NCI-H1694 treated with DMSO at 0.1 percent for 48 hours (cell line): ENCODE measurements around the gene PRKAR1B.
"Not testable (repeated sequence)": the region's sequence is repeated elsewhere in the genome, so short reads cannot be mapped to it uniquely, and the experiment has no call there.

Experiments
- DNase-seq: peaks from one replicate; lab custom pipeline; 2025; lab: John Stamatoyannopoulos, UW

PRKAR1B gene

GRCh38 chr7:619368-619840 lies 107.7 kb downstream of the PRKAR1B start:
- DNase-seq, result no peak

- DNase-seq, result no peak
These were observed 108.3 kb downstream of the PRKAR1B start for GRCh38 chr7:618539-619367.

- no peak for DNase-seq
These were observed 109.2 kb downstream of the PRKAR1B start for GRCh38 chr7:617614-618538.

GRCh38 chr7:613442-614140 lies 113.5 kb downstream of the PRKAR1B start:
- no peak for DNase-seq

DNA sequence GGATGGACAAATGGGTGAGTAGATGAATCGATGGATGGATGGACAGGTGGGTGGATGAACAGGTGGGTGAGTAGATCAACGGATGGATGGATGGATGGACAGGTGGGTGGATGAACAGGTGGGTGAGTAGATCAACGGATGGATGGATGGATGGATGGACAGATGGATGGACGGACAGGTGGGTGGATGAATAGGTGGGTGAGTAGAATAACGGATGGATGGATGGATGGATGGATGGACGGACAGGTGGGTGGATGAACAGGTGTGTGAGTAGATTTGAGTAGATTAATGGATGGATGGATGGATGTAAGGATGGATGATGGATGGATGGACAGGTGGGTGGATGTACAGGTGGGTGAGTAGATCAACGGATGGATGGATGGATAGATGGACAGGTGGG lies 115.2 kb downstream of the PRKAR1B start:
- not testable (repeated sequence) for DNase-seq

DNA sequence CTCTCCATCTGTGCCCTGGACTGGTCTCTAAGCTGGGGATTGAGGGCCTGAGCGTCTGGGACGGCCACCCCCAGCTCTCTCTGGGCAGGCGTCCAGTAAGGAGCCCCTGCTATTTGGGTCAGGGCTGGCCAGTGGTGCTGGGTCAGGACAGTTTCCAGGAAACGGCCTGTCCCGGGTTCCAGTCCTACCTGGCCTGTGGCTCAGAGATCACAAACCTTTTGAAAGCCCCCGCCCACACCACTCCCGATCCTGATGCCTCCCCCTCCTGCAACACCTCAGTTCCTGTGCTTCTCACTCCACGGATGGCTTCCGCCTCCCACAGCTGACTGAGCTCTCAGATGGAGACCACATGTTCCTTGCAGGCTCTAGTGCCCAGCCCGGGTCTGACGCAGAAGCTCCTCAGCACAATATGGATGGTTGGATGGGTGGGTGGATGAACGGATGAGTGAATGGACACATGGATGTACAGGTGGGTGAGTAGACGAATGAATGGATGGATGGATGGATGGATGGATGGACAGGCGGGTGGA lies 115.7 kb downstream of the PRKAR1B start:
- DNase-seq, result no peak

DNA sequence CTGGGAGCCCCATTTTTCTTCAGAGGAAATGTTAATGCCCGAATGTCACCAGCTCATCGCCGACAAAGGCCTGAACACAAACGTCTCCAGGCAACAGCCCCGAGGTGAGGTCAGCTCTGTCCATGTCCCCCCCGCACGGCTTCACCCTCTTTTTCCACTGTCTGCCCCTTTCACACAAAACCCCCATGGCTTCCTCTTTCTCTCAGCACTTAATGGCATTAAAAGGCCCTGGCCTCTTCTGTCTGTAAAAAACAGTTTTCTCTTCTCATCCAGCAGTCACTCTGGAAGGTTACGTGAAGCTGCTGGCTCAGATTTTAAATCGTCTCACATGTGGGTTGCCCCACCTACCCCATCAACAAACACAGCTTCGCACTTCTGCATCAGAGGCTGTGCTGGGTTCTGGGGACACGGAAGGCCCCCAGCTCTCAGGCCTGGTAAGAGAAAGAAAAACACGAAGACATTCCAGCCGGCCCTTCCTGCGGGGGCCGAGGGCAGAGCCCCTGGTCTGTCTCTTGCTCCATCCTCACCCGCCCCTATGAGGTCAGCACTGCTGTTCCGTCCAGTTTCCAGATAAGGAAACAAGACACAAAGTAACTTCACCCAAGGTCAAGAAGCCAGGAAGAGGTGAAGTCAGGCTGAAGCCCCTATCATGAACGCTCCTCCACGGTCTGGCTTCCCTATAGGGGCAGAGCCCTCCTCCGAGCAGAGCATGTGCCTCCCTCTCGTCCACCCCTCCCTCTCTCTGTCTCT lies 116.4 kb downstream of the PRKAR1B start:
- no peak for DNase-seq

- DNase-seq, result no peak
These were observed 116.9 kb downstream of the PRKAR1B start for GRCh38 chr7:610141-610530.

GRCh38 chr7:609365-609764 lies 117.7 kb downstream of the PRKAR1B start:
- no peak for DNase-seq

DNA sequence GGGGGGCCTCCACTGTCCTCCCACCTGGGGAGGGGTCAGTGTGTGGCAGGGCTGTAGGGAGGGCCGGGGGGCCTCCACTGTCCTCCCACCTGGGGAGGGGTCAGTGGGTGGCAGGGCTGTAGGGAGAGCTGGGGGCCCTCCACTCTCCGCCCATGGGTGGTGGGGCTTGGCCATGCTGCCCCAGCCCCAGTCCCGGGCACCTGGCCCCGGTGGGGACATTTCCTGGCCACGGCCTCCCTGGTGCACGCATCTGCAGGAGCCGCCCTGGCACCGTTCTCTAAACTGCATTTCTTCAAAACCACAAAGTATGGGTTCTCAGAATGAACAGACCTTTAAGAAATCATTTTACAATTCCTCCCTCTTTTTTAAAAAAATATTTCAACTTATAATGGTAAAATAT lies 118.1 kb downstream of the PRKAR1B start:
- DNase-seq, result no peak

DNA sequence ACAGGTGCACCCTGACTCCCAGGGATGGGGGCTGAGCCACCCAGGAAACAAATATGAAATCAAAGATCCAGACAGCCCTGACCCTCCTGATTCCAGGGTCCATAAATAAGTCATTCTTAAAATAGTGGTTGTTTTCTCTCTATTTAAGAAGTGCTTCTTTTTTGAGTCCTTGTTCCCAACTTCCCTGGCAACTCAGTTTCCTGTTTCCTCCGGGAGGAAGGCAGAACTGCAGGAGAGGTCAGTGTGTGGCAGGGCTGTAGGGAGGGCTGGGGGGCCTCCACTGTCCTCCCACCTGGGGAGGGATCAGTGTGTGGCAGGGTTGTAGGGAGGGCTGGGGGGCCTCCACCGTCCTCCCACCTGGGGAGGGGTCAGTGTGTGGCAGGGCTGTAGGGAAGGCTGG lies 118.7 kb downstream of the PRKAR1B start:
- DNase-seq, result no peak

DNA sequence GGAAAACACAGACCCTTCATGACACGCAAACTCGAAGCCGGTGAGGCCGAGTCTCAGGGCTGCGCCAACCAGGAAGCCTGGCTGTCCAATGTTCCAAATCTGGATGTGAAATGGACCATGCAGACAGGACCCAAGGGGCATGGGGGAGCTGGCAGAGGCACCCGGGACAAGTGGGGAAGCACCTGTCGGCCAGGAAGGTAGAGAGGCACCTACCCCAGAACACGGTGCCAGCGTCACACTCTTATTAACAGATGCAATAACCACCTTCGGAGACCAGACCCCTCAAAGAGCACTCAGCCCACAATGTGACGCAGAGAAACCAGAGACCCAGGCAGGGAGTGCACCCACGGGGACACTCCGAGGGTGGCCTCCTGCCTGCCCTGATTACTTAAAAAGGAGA lies 119.1 kb downstream of the PRKAR1B start:
- DNase-seq, result no peak

DNA sequence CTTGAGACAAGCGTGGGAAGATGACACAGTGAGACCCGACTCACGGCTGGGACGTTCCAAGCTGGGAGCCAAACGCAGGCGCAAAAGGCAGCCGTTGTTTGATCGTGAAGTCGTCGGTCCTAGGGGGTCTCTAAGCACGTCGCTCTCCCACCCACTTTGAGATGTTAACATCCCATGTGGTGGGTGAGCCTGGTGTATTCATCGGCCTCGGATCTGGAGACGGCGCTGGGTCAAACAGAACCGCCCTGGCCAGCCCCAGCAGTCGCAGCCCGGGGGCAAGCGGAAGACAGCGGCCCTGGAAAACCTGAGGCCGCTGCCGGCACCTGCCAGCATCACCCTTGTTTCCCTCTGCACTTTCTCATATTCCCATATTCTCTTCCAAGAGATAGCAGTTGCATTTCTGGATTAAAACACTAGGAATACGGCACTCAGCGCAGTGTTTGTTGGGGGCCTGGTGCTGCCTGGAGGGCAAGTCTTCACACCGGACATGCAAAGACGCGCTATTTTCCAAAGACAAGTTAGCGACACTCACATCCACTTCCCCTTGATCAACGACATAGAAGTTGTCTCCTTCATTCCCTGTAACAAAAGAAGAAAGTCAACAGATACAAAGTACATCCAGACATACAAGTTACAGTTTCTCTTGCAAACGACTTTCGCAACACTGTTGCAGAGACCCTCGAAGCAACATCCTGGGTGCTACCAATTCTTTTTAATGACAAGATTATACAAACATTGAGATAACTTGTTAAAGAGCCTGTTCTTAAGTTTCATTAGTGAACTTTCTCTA lies 121.2 kb downstream of the PRKAR1B start:
- DNase-seq, result no peak

GRCh38 chr7:604884-605531 lies 122.1 kb downstream of the PRKAR1B start:
- DNase-seq, result no peak

DNA sequence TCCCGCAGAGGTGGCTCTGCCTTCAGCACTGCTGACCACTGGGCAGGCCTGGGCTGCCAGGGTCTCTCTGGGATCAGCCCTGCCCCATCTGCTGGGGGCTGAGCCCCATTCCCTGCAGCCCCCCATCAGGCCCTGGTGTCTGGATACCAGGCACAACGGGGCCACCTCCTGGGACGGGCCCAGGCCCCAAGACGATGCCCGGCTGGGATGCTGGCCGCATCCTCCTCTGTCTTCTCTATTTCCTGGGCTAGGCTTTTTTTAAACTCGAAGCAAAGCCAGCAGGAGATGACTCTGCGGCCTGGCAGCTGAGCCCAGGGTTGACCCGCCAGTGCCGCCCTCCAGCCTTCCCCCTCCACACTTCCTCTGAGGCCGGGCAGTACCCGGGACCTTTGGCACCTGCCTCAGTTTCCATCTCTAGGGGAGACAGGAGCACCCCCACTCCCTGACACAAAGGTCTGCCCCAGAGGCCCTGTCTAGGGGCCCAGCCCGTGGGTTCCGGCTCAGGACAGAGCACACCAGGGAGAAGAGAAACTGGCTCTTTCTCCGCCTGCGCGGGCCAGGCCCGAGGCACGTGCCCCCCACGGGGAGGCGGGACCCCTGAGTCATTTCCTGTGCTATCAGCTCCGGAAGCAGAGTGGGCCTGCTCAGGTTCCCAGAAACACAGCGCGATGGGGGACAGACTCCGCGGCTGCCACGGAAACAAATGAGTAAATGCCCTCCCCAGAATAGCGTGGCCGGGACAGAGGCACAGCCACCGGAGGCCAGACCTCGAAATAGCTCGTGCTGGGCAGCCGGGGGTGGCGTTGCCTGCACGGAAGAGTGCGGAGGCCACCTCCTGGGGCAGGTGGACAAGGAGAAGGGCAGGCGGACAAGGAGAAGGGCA lies 122.8 kb downstream of the PRKAR1B start:
- DNase-seq, result no peak

DNA sequence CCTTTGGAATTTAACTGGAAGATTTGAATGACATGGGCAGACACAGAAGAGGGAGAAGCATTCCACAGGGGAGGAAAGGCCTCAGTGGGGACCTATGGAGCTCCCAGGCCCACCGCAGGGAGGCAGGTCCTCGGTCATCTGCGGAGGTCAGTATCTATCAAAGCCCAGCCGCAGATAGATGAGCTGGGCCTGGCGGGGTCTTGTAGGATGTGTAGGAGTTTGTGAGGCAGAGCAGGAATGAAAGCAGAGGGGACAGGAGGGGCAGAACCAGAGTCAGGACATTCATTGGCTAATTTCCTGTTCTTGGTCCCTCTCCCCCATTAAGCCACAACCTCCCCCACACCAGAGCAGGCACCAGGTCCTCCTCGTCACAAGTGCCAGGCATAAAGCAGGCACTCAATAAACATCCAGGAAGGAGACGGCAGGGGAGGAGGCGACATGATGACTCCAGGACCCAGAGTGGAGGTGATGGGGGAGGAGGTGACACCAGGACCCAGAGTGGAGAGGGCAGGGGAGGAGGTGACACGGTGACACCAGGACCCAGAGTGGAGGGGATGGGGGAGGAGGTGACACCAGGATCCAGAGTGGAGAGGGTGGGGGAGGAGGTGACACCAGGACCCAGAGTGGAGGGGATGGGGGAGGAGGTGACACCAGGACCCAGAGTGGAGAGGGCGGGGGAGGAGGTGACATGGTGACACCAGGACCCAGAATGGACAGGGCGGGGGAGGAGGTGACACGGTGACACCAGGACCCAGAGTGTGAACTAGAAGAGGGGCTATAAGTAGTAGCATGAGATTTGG lies 123.7 kb downstream of the PRKAR1B start:
- DNase-seq, result no peak

- DNase-seq, result no peak
These were observed 124.5 kb downstream of the PRKAR1B start for GRCh38 chr7:602341-603141.
